Mucosa of descending colon (tissue), 3 donors: ENCODE measurements around the gene FGD3. TPM values are rescaled to one million over a fixed set of nuclear protein-coding genes. Genes with fewer than 3 reads are reported as not detected.
A peak's percentile ranks its signal among the peaks of the same experiment; 100 is the strongest.

Experiments used
- ATAC-seq: fragments of 200-7000 bp; cut with Tn5 transposase; one replicate; pipeline ENCODE4 v1.9.1; 2020; ENCODE audit warnings: mild to moderate bottlenecking, moderate library complexity
- DNase-seq, 3 donors: peaks; one replicate each; pipeline ENCODE4 v3.0.0-alpha.2; 2020
- H3K36me3 ChIP-seq: fragments of 200-600 bp; one replicate; pipeline ENCODE4 v1.8.0; 2021; ENCODE audit warnings: low read depth, mild to moderate bottlenecking
- H3K4me1 ChIP-seq: fragments of 200-600 bp; one replicate; pipeline ENCODE4 v1.8.0; 2021; ENCODE audit warnings: low read depth, mild to moderate bottlenecking
- H3K4me3 ChIP-seq: fragments of 200-600 bp; one replicate; pipeline ENCODE4 v1.8.0; 2021; ENCODE audit warnings: mild to moderate bottlenecking
- H3K9me3 ChIP-seq: fragments of 200-600 bp; one replicate; pipeline ENCODE4 v1.8.0; 2021; ENCODE audit warnings: mild to moderate bottlenecking
- intact Hi-C, 2 donors: fragments of 100-400 bp; cut with DNase I in 1 of 2; cut with micrococcal nuclease in 1 of 2; formaldehyde crosslinking; loops; one replicate each; pipeline versions ENCODE4 v1.11.0 to v1.11.1; 2022; cut with DNase I, micrococcal nuclease
- total RNA-seq, 3 donors: library from RNA; stranded (reverse); fragmentation: NEBNext Ultra II Directional in 2 of 3; extraction: Animal tissue kit (Norgen Biotek cat#: 25700) in 2 of 3; gene quantifications; one replicate each; pipeline versions ENCODE4 v1.2.1 to v1.2.4, GENCODE V29; 2021 to 2023
- TF ChIP-seq, protein P1 (sequence below): fragments of 200-600 bp; IDR thresholded peaks from one replicate; pipeline ENCODE4 v1.8.0; 2022; ENCODE audit warnings: antibody characterized with exemption, mild to moderate bottlenecking
- donor health status: DM: no; HTN: no; CAD: no; lungs with moderate emphysema.
- donor health status: DM: no; HTN: no; CAD: no.
- donor health status: DM: no; HTN: yes; CAD: no.

The FGD3 gene
- total RNA-seq, 3 donors from 2014 or later: 3.3 to 5.4 (median 5.3) TPM

- intact Hi-C loops: no loop called here
- TF ChIP-seq, protein P1, sequence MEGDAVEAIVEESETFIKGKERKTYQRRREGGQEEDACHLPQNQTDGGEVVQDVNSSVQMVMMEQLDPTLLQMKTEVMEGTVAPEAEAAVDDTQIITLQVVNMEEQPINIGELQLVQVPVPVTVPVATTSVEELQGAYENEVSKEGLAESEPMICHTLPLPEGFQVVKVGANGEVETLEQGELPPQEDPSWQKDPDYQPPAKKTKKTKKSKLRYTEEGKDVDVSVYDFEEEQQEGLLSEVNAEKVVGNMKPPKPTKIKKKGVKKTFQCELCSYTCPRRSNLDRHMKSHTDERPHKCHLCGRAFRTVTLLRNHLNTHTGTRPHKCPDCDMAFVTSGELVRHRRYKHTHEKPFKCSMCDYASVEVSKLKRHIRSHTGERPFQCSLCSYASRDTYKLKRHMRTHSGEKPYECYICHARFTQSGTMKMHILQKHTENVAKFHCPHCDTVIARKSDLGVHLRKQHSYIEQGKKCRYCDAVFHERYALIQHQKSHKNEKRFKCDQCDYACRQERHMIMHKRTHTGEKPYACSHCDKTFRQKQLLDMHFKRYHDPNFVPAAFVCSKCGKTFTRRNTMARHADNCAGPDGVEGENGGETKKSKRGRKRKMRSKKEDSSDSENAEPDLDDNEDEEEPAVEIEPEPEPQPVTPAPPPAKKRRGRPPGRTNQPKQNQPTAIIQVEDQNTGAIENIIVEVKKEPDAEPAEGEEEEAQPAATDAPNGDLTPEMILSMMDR: no peak
- Histone ChIP-seq H3K4me1 (no peaks in the 10 kb centered on the region), H3K4me3 (no peak overlapping the region), H3K9me3 (no peaks in the 10 kb centered on the region), H3K36me3 (no peaks in the 10 kb centered on the region)
- DNase-seq (no peak), ATAC-seq (no peak)
Observed at GRCh38 chr9:93035821-93036351, 88.6 kb downstream of the FGD3 start.

GRCh38 chr9:93036887-93037475, 89.7 kb downstream of the FGD3 start:
- DNase-seq: no peak
- no peaks in the 10 kb centered on the region for H3K9me3 ChIP-seq
- no peak overlapping the region for H3K4me3 ChIP-seq
- TF ChIP-seq, protein P1: no peak
- ATAC-seq: no peak
- H3K36me3 ChIP-seq: no peaks in the 10 kb centered on the region
- intact Hi-C loops: no loop called here
- no peaks in the 10 kb centered on the region for H3K4me1 ChIP-seq

DNA sequence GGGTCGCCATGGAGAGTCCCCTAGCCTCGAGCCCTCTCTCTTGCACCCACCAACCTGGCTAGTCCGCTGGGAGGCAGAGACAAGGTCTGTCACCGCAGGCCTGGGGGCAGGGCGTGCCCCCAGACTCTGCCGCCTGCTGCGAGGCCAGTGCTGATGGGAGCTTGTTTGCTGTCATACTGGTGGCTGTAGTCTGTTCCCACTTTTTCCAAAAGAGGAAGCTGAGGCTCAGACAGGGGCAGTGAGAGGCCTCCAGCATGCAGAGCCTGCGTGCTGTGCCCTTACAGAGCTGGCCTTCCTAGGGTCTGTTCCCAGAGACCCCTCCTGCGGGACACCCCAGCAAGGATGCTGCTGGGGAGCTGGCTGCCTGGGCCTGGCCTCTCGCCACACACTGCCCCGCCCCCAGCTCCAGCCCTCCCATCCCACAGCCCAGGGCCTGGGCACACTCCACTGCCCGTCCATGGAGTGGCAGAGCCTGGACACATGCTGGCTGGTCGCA, 90.2 kb downstream of the FGD3 start:
- TF ChIP-seq, protein P1: no peak
- peak; percentile 35 for ATAC-seq

DNA sequence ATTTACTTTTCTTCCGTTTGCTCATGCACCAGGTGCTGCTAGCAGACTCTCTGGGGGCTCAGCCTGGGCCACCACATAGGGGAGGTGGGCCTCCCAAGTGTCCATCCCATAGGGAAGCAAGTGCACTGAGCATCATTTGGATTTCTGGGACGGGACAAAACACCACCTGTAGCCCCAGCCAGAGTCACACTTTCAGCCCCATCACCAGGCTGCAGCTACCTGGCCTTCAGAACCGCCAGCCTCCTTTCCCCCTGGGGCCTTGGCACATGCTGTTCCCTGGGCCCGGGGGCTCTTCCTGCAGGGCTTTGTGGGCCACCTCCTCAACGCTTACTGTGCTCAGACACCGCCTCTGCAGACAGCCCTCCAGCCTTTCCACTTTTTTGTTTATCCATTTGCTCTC, 91.6 kb downstream of the FGD3 start:
- intact Hi-C loops: no loop called here
- DNase-seq (no peak), ATAC-seq (no peak)
- TF ChIP-seq, protein P1: no peak
- Histone ChIP-seq H3K4me3 (no peak overlapping the region), H3K9me3 (no peaks in the 10 kb centered on the region), H3K36me3 (no peaks in the 10 kb centered on the region), H3K4me1 (no peaks in the 10 kb centered on the region)

More for the DNA sequence above, 90.2 kb downstream of the FGD3 start:
- Histone ChIP-seq H3K4me3 (no peak overlapping the region), H3K4me1 (no peaks in the 10 kb centered on the region), H3K36me3 (no peaks in the 10 kb centered on the region), H3K9me3 (no peaks in the 10 kb centered on the region)
- intact Hi-C loops: no loop called here
- DNase-seq: no peak

DNA sequence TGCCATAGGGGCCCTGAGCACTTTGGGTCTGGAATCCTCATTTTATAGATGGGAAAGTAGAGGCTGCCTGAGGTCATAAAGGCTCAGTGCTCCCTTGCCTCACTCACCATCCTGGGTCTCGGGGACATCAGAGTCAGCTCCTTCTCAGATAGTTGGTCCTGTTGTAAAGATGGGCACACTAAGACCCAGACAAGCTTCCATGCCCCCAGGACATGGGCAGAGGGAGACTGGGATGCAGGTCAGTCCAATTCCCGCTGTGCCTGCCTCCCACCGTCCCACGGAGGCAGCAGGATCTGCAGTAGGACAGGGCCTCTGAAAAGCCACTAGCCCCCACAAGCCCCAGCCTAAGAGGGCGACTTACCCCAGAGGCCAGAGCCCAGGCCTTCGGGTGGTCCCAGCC, 92.1 kb downstream of the FGD3 start:
- ATAC-seq (no peak), DNase-seq (no peak)
- TF ChIP-seq, protein P1: no peak
- Histone ChIP-seq H3K4me3 (no peak overlapping the region), H3K36me3 (no peaks in the 10 kb centered on the region), H3K9me3 (no peaks in the 10 kb centered on the region), H3K4me1 (no peaks in the 10 kb centered on the region)
- intact Hi-C loops: no loop called here
